Heart left ventricle (tissue), 16 donors: ENCODE results near the gene PCSK6. TPM values are rescaled to one million over a fixed set of nuclear protein-coding genes. Genes with fewer than 3 reads are reported as not detected.
A peak's percentile ranks its signal among the peaks of the same experiment; 100 is the strongest.

Experiments
- ATAC-seq, 4 donors: fragments of 200-7000 bp; cut with Tn5 transposase; one replicate each; pipeline ENCODE4 v1.9.1; 2020 to 2022; ENCODE audit warnings: moderate library complexity in 4 of 4, mild to moderate bottlenecking in 3 of 4, moderate number of reproducible peaks in 1 of 4
- DNase-seq, 5 donors: peaks; one replicate each; pipeline ENCODE4 v3.0.0-alpha.2; 2020
- H3K27ac ChIP-seq, 12 donors: fragments of 200-600 bp; sonication (generic) in 4 of 12; one replicate each; pipeline versions ENCODE4 v1.5.0 to v1.8.0; 2016 to 2022; ENCODE audit warnings: mild to moderate bottlenecking in 2 of 12
- H3K27me3 ChIP-seq, 9 donors: fragments of 200-600 bp; sonication (generic) in 2 of 9; one replicate each; pipeline versions ENCODE4 v1.5.1 to v1.8.0; 2016 to 2022; ENCODE audit warnings: mild to moderate bottlenecking in 3 of 9
- H3K36me3 ChIP-seq, 9 donors: fragments of 200-600 bp; sonication (generic) in 2 of 9; one replicate each; pipeline versions ENCODE4 v1.5.0 to v1.8.0; 2018 to 2022; ENCODE audit warnings: mild to moderate bottlenecking in 2 of 9
- H3K4me1 ChIP-seq, 12 donors: fragments of 200-600 bp; sonication (generic) in 4 of 12; one replicate each; pipeline versions ENCODE4 v1.5.0 to v1.8.0; 2016 to 2022; ENCODE audit warnings: mild to moderate bottlenecking in 3 of 12
- H3K4me3 ChIP-seq, 12 donors: fragments of 200-600 bp; sonication (generic) in 4 of 12; one replicate each; pipeline versions ENCODE4 v1.5.0 to v1.8.0; 2017 to 2022; ENCODE audit warnings: mild to moderate bottlenecking in 9 of 12, moderate library complexity in 4 of 12
- H3K9me3 ChIP-seq, 12 donors: fragments of 200-600 bp; sonication (generic) in 4 of 12; one replicate each; pipeline versions ENCODE4 v1.5.0 to v1.8.0; 2016 to 2022; ENCODE audit warnings: mild to moderate bottlenecking in 1 of 12
- CTCF ChIP-seq, 12 donors: fragments of 200-600 bp; sonication (generic) in 4 of 12; IDR thresholded peaks; one replicate each; pipeline versions ENCODE4 v1.5.0 to v1.8.0; 2018 to 2022; ENCODE audit warnings: antibody characterized with exemption in 12 of 12, mild to moderate bottlenecking in 5 of 12
- POLR2A ChIP-seq, 2 donors: fragments of 450-650 bp; IDR thresholded peaks; one replicate each; pipeline ENCODE4 v1.6.1; 2017; ENCODE audit warnings: antibody characterized with exemption in 2 of 2, mild to moderate bottlenecking in 2 of 2, moderate library complexity in 2 of 2
- WGBS, 4 donors: extraction: QIAGEN DNeasy Blood & Tissue Kit in 2 of 4; methylation state at CpG; one replicate each; pipeline versions ENCODE4 v1.1.5 to v1.1.7; 2013 to 2018; 5-methylcytosine and 5-hydroxymethylcytosine counted together
- intact Hi-C, 10 donors: fragments of 100-400 bp; cut with DNase I; formaldehyde crosslinking; loops; one replicate each; pipeline versions ENCODE4 v1.11.1 to v1.14.2; 2022
- polyA plus RNA-seq, 2 donors: library from polyadenylated mRNA; stranded (reverse); fragments of 200-250 nt; gene quantifications; one replicate each; pipeline ENCODE4 v1.2.3, GENCODE V29; 2013
- total RNA-seq, 9 donors: library from RNA; depleted of rRNA in 2 of 9; stranded (reverse); fragments of >200 nt in 2 of 9; fragmentation: NEBNext Ultra II Directional in 3 of 9; extraction: Animal tissue kit (Norgen Biotek cat#: 25700) in 3 of 9; gene quantifications; one replicate each; pipeline versions ENCODE4 v1.1.0 to v1.2.4, GENCODE V29; 2016 to 2023
- donor health status: ischemic (EF 13 %, LVEDD 7.1; RV severe dilation, severe dysfunction).
- donor health status: healthy with polysubstance abuse.
- donor health status: DM: no; HTN: yes; CAD: no.
- donor health status: DM: no; HTN: no; CAD: no.
- donor health status: ischemic (EF 25% LVEDD 6.9; RV normal size, moderate dysfunction).
- donor health status: ischemic (EF 25% LVEDD 5.7; RV mildly dilated, moderate dysfunction).
- donor health status: healthy.
- donor health status: DM: yes; HTN: yes; CAD: no.
- donor health status: ischemic (EF 35%, LVEDD 5.7; RV mildly dilated, moderate dysfunction).
- donor health status: nonischemic (EF 11% LVEDD 7.7; RV severe dilation, severe dysfunction).
- donor health status: DM: yes; HTN: yes; CAD: no.
- donor health status: PGD.
- donor health status: ischemic (EF 29% LVEDD 5.4; RV normal size, mild dysfunction).
- donor health status: nonischemic (EF 23%, LVEDD 6.1; RV moderate dilation, normal function).

Gene PCSK6
- total and polyA plus RNA-seq, 11 donors, result 7.3 to 41.7 (median 22.3) TPM

GRCh38 chr15:101488300-101489164, 975 bp downstream of the PCSK6 start:
- 11 to 28% (median 12%) methylated on average over 30 to 85 of the region's 85 CpGs for WGBS, 4 donors
- Histone ChIP-seq H3K36me3 (no peaks in the 10 kb centered on the region), H3K9me3 (no peaks in the 10 kb centered on the region), H3K4me1 (peaks cover 0 to 22% (median 3%) of the 10 kb centered on the region in 12 donors), H3K4me3 (peak overlapping the region in 11 of 12 donors; percentile 28 to 67 (median 51)), H3K27me3 (peaks cover 0 to 39% (median 0%) of the 10 kb centered on the region in 9 donors), H3K27ac (peak overlapping the region in 9 of 12 donors; percentile 4 to 53 (median 37))
- ATAC-seq (peak in 1 of 4 donors; percentile 3), DNase-seq (no peak)
- intact Hi-C loops, result loop anchor here in 3 of 10 donors (5.0 to 10.0 kb wide), 3 partner anchors 41 to 126 kb away; no protein-coding TSS in a partner anchor
- TF ChIP-seq CTCF (IDR thresholded peaks at IDR 0.05) (no peak), POLR2A (IDR thresholded peaks at IDR 0.05) (no peak)

GRCh38 chr15:101486696-101487459, 2.6 kb downstream of the PCSK6 start:
- no peak for TF ChIP-seq POLR2A (IDR thresholded peaks at IDR 0.05)
- no peak for TF ChIP-seq CTCF (IDR thresholded peaks at IDR 0.05)
- WGBS, 4 donors, result 80 to 93% (median 86%) methylated on average over 14 of the region's 14 CpGs
- intact Hi-C loops, result loop anchor here in 3 of 10 donors (5.0 to 10.0 kb wide), 3 partner anchors 40 to 125 kb away; no protein-coding TSS in a partner anchor
- Histone ChIP-seq H3K9me3 (no peaks in the 10 kb centered on the region), H3K36me3 (peaks cover 0 to 2% (median 0%) of the 10 kb centered on the region in 9 donors), H3K4me1 (peaks cover 0 to 33% (median 5%) of the 10 kb centered on the region in 12 donors), H3K27me3 (peaks cover 0 to 39% (median 0%) of the 10 kb centered on the region in 9 donors), H3K27ac (peak overlapping the region in 1 of 12 donors; percentile 11), H3K4me3 (peak overlapping the region in 4 of 12 donors; percentile 15 to 61 (median 54))
- DNase-seq (no peak), ATAC-seq (peak in 2 of 4 donors; percentile 9 to 29)

DNA sequence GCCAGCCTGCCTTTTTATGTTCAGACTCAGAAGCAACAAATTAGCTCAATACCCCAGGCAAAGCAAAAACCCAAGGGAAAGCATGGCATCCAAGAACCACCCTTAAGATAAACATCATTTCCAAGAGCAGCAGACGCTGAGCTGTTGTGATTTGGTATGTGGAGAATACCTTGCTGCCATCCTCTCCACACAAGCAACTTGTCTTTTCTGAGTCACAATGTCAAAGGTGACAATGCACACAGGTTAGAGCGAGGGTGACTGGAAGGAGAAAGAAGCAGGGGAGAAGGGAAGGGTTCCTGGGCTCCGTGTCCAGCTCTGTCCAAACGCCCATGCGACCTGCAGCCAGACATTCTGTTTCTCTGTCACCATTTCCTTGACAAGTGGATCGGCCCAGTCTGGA, 6.0 kb downstream of the PCSK6 start:
- DNase-seq (no peak), ATAC-seq (no peak)
- Histone ChIP-seq H3K27me3 (peaks cover 0 to 20% (median 0%) of the 10 kb centered on the region in 9 donors), H3K4me3 (no peak overlapping the region), H3K9me3 (no peaks in the 10 kb centered on the region), H3K36me3 (peaks cover 0 to 4% (median 0%) of the 10 kb centered on the region in 9 donors), H3K27ac (peak overlapping the region in 3 of 12 donors; percentile 9 to 75 (median 55)), H3K4me1 (peaks cover 0 to 29% (median 5%) of the 10 kb centered on the region in 12 donors)
- WGBS, 4 donors, result 79 to 88% (median 82%) methylated on average over 6 of the region's 6 CpGs
- intact Hi-C loops, result loop anchor here in 2 of 10 donors (10.0 kb wide), 1 partner anchor 119 kb away; no protein-coding TSS in a partner anchor
- TF ChIP-seq POLR2A (IDR thresholded peaks at IDR 0.05) (no peak), CTCF (IDR thresholded peaks at IDR 0.05) (no peak)
